GM06990 (cell line): ENCODE measurements around the gene GALNS.

Experiments used
- DNase-seq: peaks from one replicate; pipeline ENCODE4 v3.0.0-alpha.2; 2011; ENCODE audit not compliant: insufficient read length; ENCODE audit errors: extremely low read depth
- H3K27me3 ChIP-seq: replicated peaks from 2 replicates; pipeline ENCODE4 v1.6.0; 2011; ENCODE audit warnings: low read length; ENCODE audit not compliant: control insufficient read depth, insufficient read depth
- H3K36me3 ChIP-seq: 2 replicates; pipeline ENCODE4 v1.5.1; 2011; ENCODE audit warnings: low read length; ENCODE audit not compliant: control insufficient read depth, insufficient read depth
- H3K4me3 ChIP-seq: replicated peaks from 2 replicates; pipeline ENCODE4 v1.5.1; 2011; ENCODE audit warnings: low read depth, mild to moderate bottlenecking, control low read depth, low read length
- TF ChIP-seq, protein P1 (sequence below): IDR thresholded peaks from 2 replicates; pipeline ENCODE4 v1.5.1; 2011; ENCODE audit warnings: low read length, control low read depth, mild to moderate bottlenecking, inconsistent platforms; ENCODE audit not compliant: insufficient read depth, poor library complexity, severe bottlenecking

Gene GALNS

DNA sequence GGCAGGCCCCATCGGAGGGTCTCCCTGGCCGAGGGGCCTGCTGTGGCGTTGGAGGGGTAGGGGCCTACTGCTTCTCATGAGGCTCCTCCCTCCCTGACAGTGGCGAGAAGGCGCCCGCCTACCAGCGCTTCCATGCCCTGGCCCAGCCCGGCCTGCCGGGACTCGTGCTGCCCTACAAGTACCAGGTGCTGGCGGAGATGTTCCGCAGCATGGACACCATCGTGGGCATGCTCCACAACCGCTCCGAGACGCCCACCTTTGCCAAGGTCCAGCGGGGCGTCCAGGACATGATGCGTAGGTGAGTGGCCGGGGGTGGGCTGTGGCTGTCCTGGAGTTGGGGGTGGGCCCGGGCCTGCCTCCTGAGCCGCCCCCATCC lies 51.4 kb downstream of the GALNS start:
- Histone ChIP-seq H3K4me3 (peak overlapping the region; percentile 84), H3K27me3 (no peaks in the 10 kb centered on the region), H3K36me3 (peaks cover 38% of the 10 kb centered on the region)
- TF ChIP-seq, protein P1, sequence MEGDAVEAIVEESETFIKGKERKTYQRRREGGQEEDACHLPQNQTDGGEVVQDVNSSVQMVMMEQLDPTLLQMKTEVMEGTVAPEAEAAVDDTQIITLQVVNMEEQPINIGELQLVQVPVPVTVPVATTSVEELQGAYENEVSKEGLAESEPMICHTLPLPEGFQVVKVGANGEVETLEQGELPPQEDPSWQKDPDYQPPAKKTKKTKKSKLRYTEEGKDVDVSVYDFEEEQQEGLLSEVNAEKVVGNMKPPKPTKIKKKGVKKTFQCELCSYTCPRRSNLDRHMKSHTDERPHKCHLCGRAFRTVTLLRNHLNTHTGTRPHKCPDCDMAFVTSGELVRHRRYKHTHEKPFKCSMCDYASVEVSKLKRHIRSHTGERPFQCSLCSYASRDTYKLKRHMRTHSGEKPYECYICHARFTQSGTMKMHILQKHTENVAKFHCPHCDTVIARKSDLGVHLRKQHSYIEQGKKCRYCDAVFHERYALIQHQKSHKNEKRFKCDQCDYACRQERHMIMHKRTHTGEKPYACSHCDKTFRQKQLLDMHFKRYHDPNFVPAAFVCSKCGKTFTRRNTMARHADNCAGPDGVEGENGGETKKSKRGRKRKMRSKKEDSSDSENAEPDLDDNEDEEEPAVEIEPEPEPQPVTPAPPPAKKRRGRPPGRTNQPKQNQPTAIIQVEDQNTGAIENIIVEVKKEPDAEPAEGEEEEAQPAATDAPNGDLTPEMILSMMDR: no peak
- DNase-seq: no peak

DNA sequence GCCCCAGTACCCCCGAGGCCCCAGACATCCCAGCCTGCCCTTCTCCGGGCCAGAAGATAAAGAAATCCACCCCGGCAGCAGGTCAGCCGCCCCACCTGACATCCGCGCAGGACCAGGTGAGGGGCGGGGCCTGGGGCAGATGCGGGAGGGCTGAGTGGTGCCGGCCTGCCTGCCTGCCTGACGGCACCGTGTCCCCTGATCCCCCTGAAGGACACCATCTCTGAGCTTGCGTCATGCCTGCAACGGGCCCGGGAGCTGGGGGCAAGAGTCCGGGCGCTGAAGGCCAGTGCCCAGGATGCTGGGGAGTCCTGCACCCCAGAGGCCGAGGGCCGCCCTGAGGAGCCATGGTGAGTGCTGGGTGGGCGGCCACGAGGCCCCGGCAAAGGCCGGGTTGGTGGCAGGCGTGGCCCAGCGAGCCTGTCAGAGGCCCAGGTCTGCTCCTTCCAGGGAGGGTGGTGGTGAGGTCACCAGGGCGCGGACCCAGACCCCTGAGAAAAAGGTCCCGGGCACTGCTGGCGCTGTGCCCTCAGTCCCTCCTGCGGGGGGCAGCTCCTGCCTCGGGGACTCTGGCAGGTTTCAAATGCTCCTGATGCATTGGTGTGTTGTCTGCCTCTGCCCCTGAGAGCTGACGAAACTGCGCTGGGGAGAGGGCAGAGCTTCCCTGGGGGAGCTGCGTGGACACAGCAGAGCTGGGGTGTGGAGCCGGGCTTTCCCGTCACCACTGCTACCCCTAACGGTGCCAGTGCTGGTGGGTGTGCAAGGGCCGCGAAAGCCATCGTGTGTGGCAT lies 52.0 kb downstream of the GALNS start:
- Histone ChIP-seq H3K4me3 (peak overlapping the region; percentile 84), H3K36me3 (peaks cover 36% of the 10 kb centered on the region), H3K27me3 (no peaks in the 10 kb centered on the region)
- TF ChIP-seq, protein P1: no peak
- peak; percentile 62 for DNase-seq

DNA sequence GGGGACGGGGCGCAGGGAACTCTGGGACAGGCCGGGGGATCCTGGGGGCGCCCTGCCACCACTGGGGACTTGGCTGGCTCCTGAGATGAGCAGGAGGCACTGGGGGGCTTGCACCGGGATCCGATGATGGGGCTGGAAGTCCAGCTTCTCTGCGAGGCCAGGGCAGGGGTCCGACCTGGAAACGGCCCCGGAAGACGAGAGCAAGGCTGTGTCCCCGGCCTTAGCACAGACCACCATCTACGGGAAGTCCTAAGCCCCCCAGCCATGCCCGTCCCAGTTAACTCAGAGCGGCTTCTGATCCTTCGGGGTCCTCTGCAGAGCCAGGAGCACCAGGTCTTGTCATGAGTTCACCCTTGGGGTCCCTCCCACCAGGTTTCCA lies 52.6 kb downstream of the GALNS start:
- no peaks in the 10 kb centered on the region for H3K27me3 ChIP-seq
- TF ChIP-seq, protein P1: no peak
- H3K4me3 ChIP-seq: peak overlapping the region; percentile 84
- DNase-seq: no peak
- H3K36me3 ChIP-seq: peaks cover 30% of the 10 kb centered on the region

DNA sequence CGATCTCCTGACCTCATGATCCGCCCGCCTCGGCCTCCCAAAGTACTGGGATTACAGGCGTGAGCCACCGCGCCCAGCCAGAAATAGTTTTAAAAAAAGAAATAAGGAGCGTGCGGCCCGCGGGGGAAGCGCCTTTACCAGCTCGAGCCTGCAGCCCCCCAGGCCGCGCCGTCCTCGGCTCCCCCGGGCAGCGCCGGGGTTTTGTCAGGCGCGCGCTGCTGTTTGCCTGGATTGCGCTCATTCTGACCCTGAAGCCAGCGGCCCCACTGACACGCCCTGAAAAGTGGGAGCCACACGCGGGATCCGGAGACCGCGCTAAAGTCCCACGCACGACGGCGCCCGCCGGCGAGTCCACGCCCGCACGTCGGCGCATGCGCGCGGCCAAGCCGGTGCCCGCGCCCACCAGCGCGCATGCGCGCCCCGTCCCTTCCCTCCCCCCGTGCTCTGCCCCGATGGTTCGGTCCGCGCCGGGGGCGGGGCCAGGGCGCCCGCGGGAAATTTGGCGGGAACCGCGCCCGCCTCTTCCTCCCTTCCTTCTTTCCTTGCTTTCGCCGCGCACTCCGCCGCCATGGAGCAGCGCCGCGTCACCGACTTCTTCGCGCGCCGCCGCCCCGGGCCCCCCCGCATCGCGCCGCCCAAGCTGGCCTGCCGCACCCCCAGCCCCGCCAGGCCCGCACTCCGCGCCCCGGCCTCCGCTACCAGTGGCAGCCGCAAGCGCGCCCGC lies 53.3 kb downstream of the GALNS start, which contains the start of gene CDT1:
Gene CDT1 (plus strand): TSS at position 526 of the 724 bp plus-strand sequence. CDS start 43 bp downstream, at position 569.
- peak within 1 kb of the TSS; percentile 84 for H3K4me3 ChIP-seq
- peaks cover 25% of the 10 kb centered on the region for H3K36me3 ChIP-seq
- TF ChIP-seq, protein P1: no peak
- DNase-seq: peak; percentile 91
- H3K27me3 ChIP-seq: no peaks in the 10 kb centered on the region

DNA sequence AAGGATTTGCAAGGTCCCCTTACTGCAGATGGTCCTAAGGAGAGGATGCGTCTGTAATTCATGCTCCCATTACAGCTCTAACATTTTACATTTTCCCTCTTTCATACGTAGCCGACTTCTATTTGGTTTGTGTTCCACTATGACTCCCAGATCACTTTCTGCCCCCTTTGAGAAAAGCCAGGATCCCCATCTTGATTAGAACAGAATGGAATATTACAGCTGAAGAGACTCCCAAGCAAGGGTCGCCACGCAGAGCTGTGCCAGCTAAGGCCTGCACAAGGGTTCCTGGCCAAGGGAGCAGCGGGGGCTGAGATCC lies 56.5 kb downstream of the GALNS start:
- DNase-seq: no peak
- H3K4me3 ChIP-seq: no peak overlapping the region
- TF ChIP-seq, protein P1: no peak

More for the DNA sequence above, 56.5 kb downstream of the GALNS start:
- Histone ChIP-seq H3K36me3 (peaks cover under 1% of the 10 kb centered on the region), H3K27me3 (no peaks in the 10 kb centered on the region)
